K562 (cell line): ENCODE results near the gene OSGEP. TPM values are rescaled to one million over a fixed set of nuclear protein-coding genes. Genes with fewer than 3 reads are reported as not detected.

Source experiments
- BRCA1 ChIP-seq, 2 experiments: fragments of 450-650 bp in 1 of 2; sonication (generic) in 1 of 2; formaldehyde crosslinking in 1 of 2; IDR thresholded peaks; 2 replicates each; pipeline versions ENCODE4 v1.5.0 to v1.6.1; 2017 to 2020; ENCODE audit warnings: mild to moderate bottlenecking in 1 of 2, missing genetic modification reagents in 1 of 2
- BRF1 ChIP-seq: IDR thresholded peaks from 3 replicates; pipeline ENCODE4 v1.6.1; 2011; ENCODE audit warnings: borderline replicate concordance, mild to moderate bottlenecking; ENCODE audit not compliant: insufficient read length; ENCODE audit errors: extremely low read depth
- FOS ChIP-seq: IDR thresholded peaks from 3 replicates; pipeline ENCODE4 v1.6.1; 2011; ENCODE audit not compliant: insufficient read length; ENCODE audit errors: extremely low read depth
- GABPB1 ChIP-seq: sonication (generic); formaldehyde crosslinking; IDR thresholded peaks from 2 replicates; pipeline ENCODE4 v1.8.0; 2022; ENCODE audit warnings: mild to moderate bottlenecking, missing genetic modification reagents
- HDGF ChIP-seq: fragments of 450-650 bp; IDR thresholded peaks from 2 replicates; pipeline ENCODE4 v1.6.1; 2016
- IFI16 ChIP-seq: fragments of 250-450 bp; sonication (Bioruptor Pico); IDR thresholded peaks from 2 replicates; pipeline ENCODE4 v2.1.2; 2022; ENCODE audit warnings: mild to moderate bottlenecking, inconsistent platforms
- LCOR ChIP-seq: sonication (generic); formaldehyde crosslinking; IDR thresholded peaks from 2 replicates; pipeline ENCODE4 v1.8.0; 2022; ENCODE audit warnings: mild to moderate bottlenecking, missing genetic modification reagents
- PHF20 ChIP-seq: fragments of 450-650 bp; IDR thresholded peaks from 2 replicates; pipeline ENCODE4 v1.6.1; 2018; ENCODE audit not compliant: partially characterized antibody
- PHF8 ChIP-seq: fragments of 200-600 bp; sonication (generic); IDR thresholded peaks from 2 replicates; pipeline ENCODE4 v1.6.1; 2012; ENCODE audit warnings: mixed run types, mild to moderate bottlenecking, inconsistent platforms, low read length, moderate library complexity, borderline replicate concordance
- PML ChIP-seq: IDR thresholded peaks from 2 replicates; pipeline ENCODE4 v1.6.1; 2012; ENCODE audit warnings: low read length, inconsistent platforms
- PURB ChIP-seq: sonication (generic); formaldehyde crosslinking; IDR thresholded peaks from 2 replicates; pipeline ENCODE4 v1.9.0; 2021; ENCODE audit warnings: low read depth, mild to moderate bottlenecking, missing genetic modification reagents
- SP1 ChIP-seq: sonication (generic); formaldehyde crosslinking; IDR thresholded peaks from 2 replicates; pipeline ENCODE4 v1.8.1; 2022; ENCODE audit warnings: mild to moderate bottlenecking, missing genetic modification reagents
- SPI1 ChIP-seq: IDR thresholded peaks from 2 replicates; pipeline ENCODE4 v1.6.1; 2011; ENCODE audit warnings: low read depth, low read length, control low read depth, borderline replicate concordance
- YBX1 ChIP-seq: fragments of 450-650 bp; IDR thresholded peaks from 2 replicates; pipeline ENCODE4 v1.7.1; 2016; ENCODE audit warnings: mild to moderate bottlenecking
- ZNF197 ChIP-seq: fragments of 200-800 bp; sonication (Bioruptor generic); IDR thresholded peaks from 2 replicates; pipeline ENCODE4 v1.6.1; 2016; ENCODE audit warnings: low read depth, missing genetic modification characterization, missing compliant biosample characterization
- ZNF668 ChIP-seq: fragments of 250-450 bp; sonication (Bioruptor Pico); IDR thresholded peaks from 2 replicates; pipeline ENCODE4 v1.8.0; 2022; ENCODE audit warnings: mild to moderate bottlenecking, inconsistent platforms
- polyA plus RNA-seq, 8 experiments: library from polyadenylated mRNA; depleted of rRNA in 4 of 8; stranded (reverse) in 5 of 8; unstranded in 3 of 8; fragments of >200 nt; fragmentation: Nextera tagmentation in 2 of 8; fragmentation: Illumina TruSeq in 1 of 8; extraction: Ambion mirVana in 2 of 8; extraction: Trizol in 1 of 8; gene quantifications; 2 replicates each; pipeline versions ENCODE4 v1.2.1 to v1.2.3, GENCODE V29; 2011 to 2014; ENCODE audit warnings: inconsistent platforms in 1 of 8, missing spikeins in 1 of 8
- total RNA-seq, 7 experiments: library from RNA; depleted of rRNA in 6 of 7; stranded (reverse); fragments of >200 nt in 6 of 7; fragmentation: Illumina TruSeq in 2 of 7; extraction: Trizol in 2 of 7; gene quantifications; 2 replicates each; pipeline versions ENCODE4 v1.2.1 to v1.2.3, GENCODE V29; 2011 to 2021; ENCODE audit warnings: low replicate concordance in 1 of 7
- TF ChIP-seq, protein P1 (sequence below): fragments of 250-450 bp; sonication (Bioruptor Pico); IDR thresholded peaks from 2 replicates; pipeline ENCODE4 v1.5.0; 2020; ENCODE audit warnings: mild to moderate bottlenecking
- TF ChIP-seq, protein P2 (sequence below): fragments of 450-650 bp; formaldehyde crosslinking; IDR thresholded peaks from 2 replicates; pipeline ENCODE4 v1.4.0; 2022; ENCODE audit warnings: mild to moderate bottlenecking, moderate library complexity
- TF ChIP-seq, protein P3 (sequence below): sonication (generic); formaldehyde crosslinking; IDR thresholded peaks from 2 replicates; pipeline ENCODE4 v1.8.0; 2022; ENCODE audit warnings: mild to moderate bottlenecking, low read depth, missing genetic modification reagents
- TF ChIP-seq, protein P4 (sequence below): fragments of 450-650 bp; IDR thresholded peaks from 2 replicates; pipeline ENCODE4 v1.6.1; 2018; ENCODE audit warnings: mild to moderate bottlenecking, low read depth; ENCODE audit not compliant: partially characterized antibody
- TF ChIP-seq, protein P5 (sequence below): fragments of 450-650 bp; formaldehyde crosslinking; IDR thresholded peaks from 2 replicates; pipeline ENCODE4 v1.4.0; 2020; ENCODE audit warnings: mild to moderate bottlenecking, mixed read lengths

The OSGEP gene
- total and polyA plus RNA-seq, 9 of the 15 experiments (the other 6 are each of a cell fraction or from before 2014, with no cell fraction given) = 32.1 to 59.2 (median 44.1) TPM

DNA sequence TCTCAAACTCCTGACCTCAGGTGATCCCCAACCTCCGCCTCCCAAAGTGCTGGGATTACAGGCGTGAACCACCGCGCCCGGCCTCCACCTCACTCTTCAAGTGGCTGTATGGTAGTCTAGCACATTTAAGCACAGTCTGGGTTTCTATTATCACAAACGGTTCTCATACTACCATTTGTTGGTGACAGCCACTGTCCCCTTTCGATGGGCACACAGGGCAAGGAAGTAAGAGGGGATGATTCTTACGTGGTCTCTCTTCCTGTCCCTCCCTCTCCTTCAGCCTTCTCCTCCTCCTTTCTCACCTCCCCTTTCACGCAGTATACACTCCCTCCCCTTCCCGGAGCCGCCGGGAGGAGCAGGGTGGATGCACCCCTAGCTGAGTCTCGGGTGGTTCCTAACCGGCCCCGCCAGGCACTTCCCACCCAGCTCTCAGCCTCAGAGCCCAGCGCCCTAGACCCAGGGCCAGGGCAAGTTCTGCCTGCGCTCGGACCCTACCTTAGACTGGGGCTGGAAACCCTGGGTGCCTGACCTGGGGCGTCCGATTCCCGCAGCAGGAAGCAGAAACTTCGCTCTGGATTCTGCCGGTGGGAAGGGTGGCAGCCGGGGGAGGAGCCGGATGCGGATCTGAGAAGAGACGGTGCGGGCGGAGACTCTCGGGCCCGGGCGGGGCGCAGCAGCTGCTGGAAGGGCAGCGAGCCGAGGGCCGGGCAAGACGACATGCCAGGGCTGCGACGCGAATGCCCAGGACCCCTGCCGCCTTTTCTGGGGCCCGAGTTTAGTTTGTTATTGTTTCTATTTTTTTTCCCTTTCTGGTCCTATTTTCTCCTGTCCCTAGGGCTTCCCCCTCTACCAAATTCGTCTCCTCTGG is 41.5 kb downstream of the OSGEP start, which contains the start of gene TEP1 (continued):
- TF ChIP-seq BRCA1 (IDR thresholded peaks at IDR 0.05) (no peak), BRCA1 (CRISPR knock-in tag; IDR thresholded peaks at IDR 0.05) (no peak), GABPB1 (no peak), LCOR (CRISPR knock-in tag) (0 out of 2 replicates have a peak, but pooled peaks have one; percentile 35), YBX1 (no peak), ZNF668 (no peak), IFI16 (no peak), SP1 (no peak), FOS (no peak), SPI1 (no peak), PURB (CRISPR knock-in tag) (no peak), PHF8 (peak; percentile 84), ZNF197 (CRISPR knock-in tag) (no peak), BRF1 (no peak), HDGF (no peak), PML (no peak), PHF20 (no peak)
- TF ChIP-seq, protein P1, sequence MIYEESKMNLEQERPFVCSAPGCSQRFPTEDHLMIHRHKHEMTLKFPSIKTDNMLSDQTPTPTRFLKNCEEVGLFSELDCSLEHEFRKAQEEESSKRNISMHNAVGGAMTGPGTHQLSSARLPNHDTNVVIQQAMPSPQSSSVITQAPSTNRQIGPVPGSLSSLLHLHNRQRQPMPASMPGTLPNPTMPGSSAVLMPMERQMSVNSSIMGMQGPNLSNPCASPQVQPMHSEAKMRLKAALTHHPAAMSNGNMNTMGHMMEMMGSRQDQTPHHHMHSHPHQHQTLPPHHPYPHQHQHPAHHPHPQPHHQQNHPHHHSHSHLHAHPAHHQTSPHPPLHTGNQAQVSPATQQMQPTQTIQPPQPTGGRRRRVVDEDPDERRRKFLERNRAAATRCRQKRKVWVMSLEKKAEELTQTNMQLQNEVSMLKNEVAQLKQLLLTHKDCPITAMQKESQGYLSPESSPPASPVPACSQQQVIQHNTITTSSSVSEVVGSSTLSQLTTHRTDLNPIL (CRISPR knock-in tag) = no peak
- TF ChIP-seq, protein P2, sequence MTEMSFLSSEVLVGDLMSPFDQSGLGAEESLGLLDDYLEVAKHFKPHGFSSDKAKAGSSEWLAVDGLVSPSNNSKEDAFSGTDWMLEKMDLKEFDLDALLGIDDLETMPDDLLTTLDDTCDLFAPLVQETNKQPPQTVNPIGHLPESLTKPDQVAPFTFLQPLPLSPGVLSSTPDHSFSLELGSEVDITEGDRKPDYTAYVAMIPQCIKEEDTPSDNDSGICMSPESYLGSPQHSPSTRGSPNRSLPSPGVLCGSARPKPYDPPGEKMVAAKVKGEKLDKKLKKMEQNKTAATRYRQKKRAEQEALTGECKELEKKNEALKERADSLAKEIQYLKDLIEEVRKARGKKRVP = no peak
- TF ChIP-seq, protein P3, sequence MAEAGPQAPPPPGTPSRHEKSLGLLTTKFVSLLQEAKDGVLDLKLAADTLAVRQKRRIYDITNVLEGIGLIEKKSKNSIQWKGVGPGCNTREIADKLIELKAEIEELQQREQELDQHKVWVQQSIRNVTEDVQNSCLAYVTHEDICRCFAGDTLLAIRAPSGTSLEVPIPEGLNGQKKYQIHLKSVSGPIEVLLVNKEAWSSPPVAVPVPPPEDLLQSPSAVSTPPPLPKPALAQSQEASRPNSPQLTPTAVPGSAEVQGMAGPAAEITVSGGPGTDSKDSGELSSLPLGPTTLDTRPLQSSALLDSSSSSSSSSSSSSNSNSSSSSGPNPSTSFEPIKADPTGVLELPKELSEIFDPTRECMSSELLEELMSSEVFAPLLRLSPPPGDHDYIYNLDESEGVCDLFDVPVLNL (CRISPR knock-in tag) = no peak
- TF ChIP-seq, protein P4, sequence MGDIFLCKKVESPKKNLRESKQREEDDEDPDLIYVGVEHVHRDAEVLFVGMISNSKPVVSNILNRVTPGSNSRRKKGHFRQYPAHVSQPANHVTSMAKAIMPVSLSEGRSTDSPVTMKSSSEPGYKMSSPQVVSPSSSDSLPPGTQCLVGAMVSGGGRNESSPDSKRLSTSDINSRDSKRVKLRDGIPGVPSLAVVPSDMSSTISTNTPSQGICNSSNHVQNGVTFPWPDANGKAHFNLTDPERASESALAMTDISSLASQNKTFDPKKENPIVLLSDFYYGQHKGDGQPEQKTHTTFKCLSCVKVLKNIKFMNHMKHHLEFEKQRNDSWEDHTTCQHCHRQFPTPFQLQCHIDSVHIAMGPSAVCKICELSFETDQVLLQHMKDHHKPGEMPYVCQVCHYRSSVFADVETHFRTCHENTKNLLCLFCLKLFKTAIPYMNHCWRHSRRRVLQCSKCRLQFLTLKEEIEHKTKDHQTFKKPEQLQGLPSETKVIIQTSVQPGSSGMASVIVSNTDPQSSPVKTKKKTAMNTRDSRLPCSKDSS = no peak
- TF ChIP-seq, protein P5, sequence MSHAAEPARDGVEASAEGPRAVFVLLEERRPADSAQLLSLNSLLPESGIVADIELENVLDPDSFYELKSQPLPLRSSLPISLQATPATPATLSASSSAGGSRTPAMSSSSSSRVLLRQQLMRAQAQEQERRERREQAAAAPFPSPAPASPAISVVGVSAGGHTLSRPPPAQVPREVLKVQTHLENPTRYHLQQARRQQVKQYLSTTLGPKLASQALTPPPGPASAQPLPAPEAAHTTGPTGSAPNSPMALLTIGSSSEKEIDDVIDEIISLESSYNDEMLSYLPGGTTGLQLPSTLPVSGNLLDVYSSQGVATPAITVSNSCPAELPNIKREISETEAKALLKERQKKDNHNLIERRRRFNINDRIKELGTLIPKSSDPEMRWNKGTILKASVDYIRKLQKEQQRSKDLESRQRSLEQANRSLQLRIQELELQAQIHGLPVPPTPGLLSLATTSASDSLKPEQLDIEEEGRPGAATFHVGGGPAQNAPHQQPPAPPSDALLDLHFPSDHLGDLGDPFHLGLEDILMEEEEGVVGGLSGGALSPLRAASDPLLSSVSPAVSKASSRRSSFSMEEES = no peak
